Umbilical cord (tissue), 2 donors: ENCODE data around the gene SLC47A2. TPM values are rescaled to one million over a fixed set of nuclear protein-coding genes. Genes with fewer than 3 reads are reported as not detected.
"Not testable (repeated sequence)": the region's sequence is repeated elsewhere in the genome, so short reads cannot be mapped to it uniquely, and the experiment has no call there.

ENCODE experiments used
- DNase-seq: peaks from one replicate; pipeline ENCODE4 v3.0.0-alpha.2; 2015; ENCODE audit warnings: low spot score
- total RNA-seq: library from RNA; depleted of rRNA; stranded (reverse); fragments of >200 nt; gene quantifications from one replicate; pipeline ENCODE4 v1.2.3, GENCODE V29; 2014; ENCODE audit warnings: low replicate concordance; ENCODE audit not compliant: insufficient read depth

The SLC47A2 gene
- 5.5 TPM for total RNA-seq

- no peak for DNase-seq
Measured at GRCh38 chr17:19716108-19717030, at the start of gene SLC47A2. SLC47A2 (minus strand) TSS chr17:19716584; CDS start chr17:19716555, 29 bp downstream.

GRCh38 chr17:19766016-19766415 is 49.6 kb upstream of the SLC47A2 start:
- no peak for DNase-seq

- DNase-seq = not testable (repeated sequence)
Measured at GRCh38 chr17:19763991-19764390, 47.6 kb upstream of the SLC47A2 start.

- DNase-seq = no peak
Measured at GRCh38 chr17:19763416-19763815, 47.0 kb upstream of the SLC47A2 start.

GRCh38 chr17:19762515-19762961 is 46.2 kb upstream of the SLC47A2 start:
- DNase-seq = peak; percentile 58

- no peak for DNase-seq
Measured at GRCh38 chr17:19760746-19761145, 44.4 kb upstream of the SLC47A2 start.

- DNase-seq = no peak
Measured at GRCh38 chr17:19759568-19760549, 43.5 kb upstream of the SLC47A2 start.

- no peak for DNase-seq
Measured at GRCh38 chr17:19757536-19758180, 41.3 kb upstream of the SLC47A2 start.

- peak; percentile 82 for DNase-seq
Measured at GRCh38 chr17:19756546-19756945, 40.2 kb upstream of the SLC47A2 start.

- DNase-seq = no peak
Measured at GRCh38 chr17:19755821-19756510, 39.6 kb upstream of the SLC47A2 start.

- DNase-seq = no peak
Measured at GRCh38 chr17:19755392-19755791, 39.0 kb upstream of the SLC47A2 start.

GRCh38 chr17:19753661-19754463 is 37.5 kb upstream of the SLC47A2 start:
- DNase-seq = no peak

- DNase-seq = no peak
Measured at GRCh38 chr17:19753051-19753509, 36.7 kb upstream of the SLC47A2 start.

GRCh38 chr17:19752216-19753050 is 36.0 kb upstream of the SLC47A2 start:
- DNase-seq = no peak

- no peak for DNase-seq
Measured at GRCh38 chr17:19750835-19751234, 34.5 kb upstream of the SLC47A2 start.

- no peak for DNase-seq
Measured at GRCh38 chr17:19750020-19750572, 33.7 kb upstream of the SLC47A2 start.

GRCh38 chr17:19748807-19749193 is 32.4 kb upstream of the SLC47A2 start:
- DNase-seq = no peak
